ENCODE measurements around the gene OR8K5.

The OR8K5 gene

GRCh38 chr11:56140151-56140661 lies 19.9 kb downstream of the OR8K5 start, which contains the start of gene OR8J3:
TSS of gene OR8J3 (minus strand) at chr11:56140201. CDS start at chr11:56137718, 2,483 bp downstream.
- TF ChIP-seq CTCF (IDR thresholded peaks at IDR 0.05; ENCODE audit: insufficient read depth, low read length, poor library complexity, severe bottlenecking) = no peak
- H3K36me3 ChIP-seq (ENCODE audit: control insufficient read depth, insufficient read depth, low read length) = no peaks in the 10 kb centered on the region
- H3K27me3 ChIP-seq (replicated peaks; ENCODE audit: control insufficient read depth, insufficient read depth, low read length) = no peaks in the 10 kb centered on the region
- no peak within 1 kb of the TSS for H3K4me3 ChIP-seq (replicated peaks; ENCODE audit: low read depth, low read length)
- DNase-seq (ENCODE audit: extremely low read depth, insufficient read length) = no peak

GRCh38 chr11:56122073-56122472 lies 38.0 kb downstream of the OR8K5 start, which contains the start of gene OR8H3:
TSS of gene OR8H3 (plus strand) at chr11:56122373. CDS start at chr11:56122373, 0 bp downstream.
- Histone ChIP-seq H3K27me3 (replicated peaks; ENCODE audit: control insufficient read depth, insufficient read depth, low read length) (no peaks in the 10 kb centered on the region), H3K36me3 (ENCODE audit: control insufficient read depth, insufficient read depth, low read length) (no peaks in the 10 kb centered on the region), H3K4me3 (replicated peaks; ENCODE audit: low read depth, low read length) (no peak within 1 kb of the TSS)
- DNase-seq (ENCODE audit: extremely low read depth, insufficient read length) = no peak
- no peak for TF ChIP-seq CTCF (IDR thresholded peaks at IDR 0.05; ENCODE audit: insufficient read depth, low read length, poor library complexity, severe bottlenecking)

Measured in GM06990 (cell line).